PFSK-1 (cell line): ENCODE measurements around the gene METTL16.

ENCODE experiments used
- POLR2AphosphoS5 ChIP-seq: IDR thresholded peaks from 2 replicates; pipeline ENCODE4 v1.6.1; 2012; ENCODE audit warnings: low read depth, mild to moderate bottlenecking, control low read depth, low read length, moderate library complexity
- TAF1 ChIP-seq: IDR thresholded peaks from 2 replicates; pipeline ENCODE4 v1.6.1; 2012; ENCODE audit warnings: low read length, control low read depth, borderline replicate concordance; ENCODE audit not compliant: insufficient read depth
- TF ChIP-seq, protein P1 (sequence below), 2 experiments: IDR thresholded peaks; 2 replicates each; pipeline versions ENCODE4 v1.6.1 to v1.8.0; 2011 to 2012; ENCODE audit warnings: low read depth in 2 of 2, low read length in 2 of 2, control low read depth in 1 of 2, inconsistent platforms in 1 of 2, mild to moderate bottlenecking in 1 of 2, moderate library complexity in 1 of 2; ENCODE audit not compliant: insufficient read depth in 1 of 2

GRCh38 chr17:2452216-2452750 is 59.4 kb downstream of the METTL16 start:
- TF ChIP-seq POLR2AphosphoS5 (no peak), TAF1 (no peak)
- TF ChIP-seq, protein P1, sequence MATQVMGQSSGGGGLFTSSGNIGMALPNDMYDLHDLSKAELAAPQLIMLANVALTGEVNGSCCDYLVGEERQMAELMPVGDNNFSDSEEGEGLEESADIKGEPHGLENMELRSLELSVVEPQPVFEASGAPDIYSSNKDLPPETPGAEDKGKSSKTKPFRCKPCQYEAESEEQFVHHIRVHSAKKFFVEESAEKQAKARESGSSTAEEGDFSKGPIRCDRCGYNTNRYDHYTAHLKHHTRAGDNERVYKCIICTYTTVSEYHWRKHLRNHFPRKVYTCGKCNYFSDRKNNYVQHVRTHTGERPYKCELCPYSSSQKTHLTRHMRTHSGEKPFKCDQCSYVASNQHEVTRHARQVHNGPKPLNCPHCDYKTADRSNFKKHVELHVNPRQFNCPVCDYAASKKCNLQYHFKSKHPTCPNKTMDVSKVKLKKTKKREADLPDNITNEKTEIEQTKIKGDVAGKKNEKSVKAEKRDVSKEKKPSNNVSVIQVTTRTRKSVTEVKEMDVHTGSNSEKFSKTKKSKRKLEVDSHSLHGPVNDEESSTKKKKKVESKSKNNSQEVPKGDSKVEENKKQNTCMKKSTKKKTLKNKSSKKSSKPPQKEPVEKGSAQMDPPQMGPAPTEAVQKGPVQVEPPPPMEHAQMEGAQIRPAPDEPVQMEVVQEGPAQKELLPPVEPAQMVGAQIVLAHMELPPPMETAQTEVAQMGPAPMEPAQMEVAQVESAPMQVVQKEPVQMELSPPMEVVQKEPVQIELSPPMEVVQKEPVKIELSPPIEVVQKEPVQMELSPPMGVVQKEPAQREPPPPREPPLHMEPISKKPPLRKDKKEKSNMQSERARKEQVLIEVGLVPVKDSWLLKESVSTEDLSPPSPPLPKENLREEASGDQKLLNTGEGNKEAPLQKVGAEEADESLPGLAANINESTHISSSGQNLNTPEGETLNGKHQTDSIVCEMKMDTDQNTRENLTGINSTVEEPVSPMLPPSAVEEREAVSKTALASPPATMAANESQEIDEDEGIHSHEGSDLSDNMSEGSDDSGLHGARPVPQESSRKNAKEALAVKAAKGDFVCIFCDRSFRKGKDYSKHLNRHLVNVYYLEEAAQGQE (IDR thresholded peaks at IDR 0.05; ENCODE audit: insufficient read depth in 1 of 2, low read depth in 2 of 2, low read length in 2 of 2), result no peak
